ENCODE data around the gene TNNC1.

- TF ChIP-seq POLR2A (IDR thresholded peaks at IDR 0.05) (no peak), CTCF (IDR thresholded peaks at IDR 0.05) (no peak)
Observed at GRCh38 chr3:52494445-52494844, 40.6 kb upstream of the TNNC1 start.

All from adrenal gland (tissue), 5 donors.